COLO668 (cell line): ENCODE results near the gene USP33.
"Not testable (repeated sequence)": the region's sequence is repeated elsewhere in the genome, so short reads cannot be mapped to it uniquely, and the experiment has no call there.

ENCODE experiments used
- DNase-seq: peaks from one replicate; lab custom pipeline; 2025; ENCODE audit not compliant: unreplicated experiment; lab: John Stamatoyannopoulos, UW

Gene USP33

GRCh38 chr1:77673030-77673429, 86.6 kb downstream of the USP33 start:
- no peak for DNase-seq

- DNase-seq, result no peak
Observed at GRCh38 chr1:77672374-77672773, 87.3 kb downstream of the USP33 start.

GRCh38 chr1:77671836-77672235, 87.8 kb downstream of the USP33 start:
- DNase-seq, result no peak

GRCh38 chr1:77670330-77670729, 89.3 kb downstream of the USP33 start:
- no peak for DNase-seq

GRCh38 chr1:77668924-77669449, 90.7 kb downstream of the USP33 start:
- DNase-seq, result no peak

- DNase-seq, result no peak
Observed at GRCh38 chr1:77664939-77665516, 94.6 kb downstream of the USP33 start.

GRCh38 chr1:77661696-77662095, 98.0 kb downstream of the USP33 start:
- no peak for DNase-seq

- no peak for DNase-seq
Observed at GRCh38 chr1:77659879-77660593, 99.6 kb downstream of the USP33 start.

GRCh38 chr1:77658271-77658670, 101.4 kb downstream of the USP33 start:
- no peak for DNase-seq

- DNase-seq, result peak; percentile 78
Observed at GRCh38 chr1:77655431-77655974, 104.1 kb downstream of the USP33 start.

GRCh38 chr1:77652970-77653516, 106.6 kb downstream of the USP33 start:
- DNase-seq, result no peak

- no peak for DNase-seq
Observed at GRCh38 chr1:77652268-77652667, 107.4 kb downstream of the USP33 start.

- DNase-seq, result no peak
Observed at GRCh38 chr1:77649127-77649526, 110.5 kb downstream of the USP33 start.

- DNase-seq, result not testable (repeated sequence)
Observed at GRCh38 chr1:77646224-77646623, 113.4 kb downstream of the USP33 start.
